RWPE2 (cell line): ENCODE data around the gene EDN3.

Experiments
- ATAC-seq: fragments of 200-7000 bp; cut with Tn5 transposase; 3 replicates; pipeline ENCODE4 v1.9.1; 2021; ENCODE audit warnings: low read depth
- DNase-seq: peaks from one replicate; pipeline ENCODE4 v3.0.0-alpha.2; 2020; ENCODE audit warnings: low spot score
- H3K27ac ChIP-seq: fragments of 450-650 bp; 2 replicates; pipeline ENCODE4 v1.5.1; 2017; ENCODE audit warnings: mild to moderate bottlenecking; ENCODE audit not compliant: poor library complexity, severe bottlenecking
- H3K27me3 ChIP-seq: fragments of 250-450 bp; sonication (Bioruptor Pico); 2 replicates; pipeline ENCODE4 v1.5.1; 2021; ENCODE audit warnings: mild to moderate bottlenecking, moderate library complexity; ENCODE audit not compliant: insufficient read depth, poor library complexity, severe bottlenecking
- H3K36me3 ChIP-seq: fragments of 250-450 bp; sonication (Bioruptor Pico); 2 replicates; pipeline ENCODE4 v1.5.1; 2020; ENCODE audit warnings: low read depth, mild to moderate bottlenecking, moderate library complexity
- H3K4me1 ChIP-seq: fragments of 250-450 bp; sonication (Bioruptor Pico); 2 replicates; pipeline ENCODE4 v1.5.1; 2021; ENCODE audit warnings: mild to moderate bottlenecking, moderate library complexity; ENCODE audit not compliant: insufficient read depth, poor library complexity, severe bottlenecking
- H3K4me3 ChIP-seq: fragments of 250-450 bp; sonication (Bioruptor Pico); 2 replicates; pipeline ENCODE4 v1.5.1; 2021; ENCODE audit warnings: mild to moderate bottlenecking, moderate library complexity; ENCODE audit not compliant: severe bottlenecking
- H3K9me3 ChIP-seq: fragments of 250-450 bp; sonication (Bioruptor Pico); 2 replicates; pipeline ENCODE4 v1.5.1; 2021; ENCODE audit warnings: mild to moderate bottlenecking, moderate library complexity; ENCODE audit not compliant: severe bottlenecking
- CTCF ChIP-seq: fragments of 450-650 bp; IDR thresholded peaks from one replicate; pipeline ENCODE4 v1.5.1; 2017; ENCODE audit warnings: mild to moderate bottlenecking, moderate library complexity; ENCODE audit not compliant: poor library complexity, severe bottlenecking

EDN3 gene

GRCh38 chr20:59350330-59351156 lies 50.1 kb downstream of the EDN3 start:
- Histone ChIP-seq H3K4me3 (no peak overlapping the region), H3K9me3 (no peaks in the 10 kb centered on the region), H3K27me3 (peaks cover 47% of the 10 kb centered on the region), H3K4me1 (no peaks in the 10 kb centered on the region), H3K36me3 (no peaks in the 10 kb centered on the region), H3K27ac (no peak overlapping the region)
- DNase-seq = no peak
- TF ChIP-seq CTCF = no peak
- no peak for ATAC-seq

- ATAC-seq (peak; percentile 67; the same call in 2 of the 3 replicates), DNase-seq (no peak)
- TF ChIP-seq CTCF = no peak
- H3K9me3 ChIP-seq = no peaks in the 10 kb centered on the region
- H3K27ac ChIP-seq = no peak overlapping the region
- no peak overlapping the region for H3K4me3 ChIP-seq
- no peaks in the 10 kb centered on the region for H3K4me1 ChIP-seq
- peaks cover 45% of the 10 kb centered on the region for H3K27me3 ChIP-seq
- H3K36me3 ChIP-seq = no peaks in the 10 kb centered on the region
These were observed 51.0 kb downstream of the EDN3 start for GRCh38 chr20:59351157-59352040.

GRCh38 chr20:59352541-59352940 lies 52.1 kb downstream of the EDN3 start:
- Histone ChIP-seq H3K4me1 (no peaks in the 10 kb centered on the region), H3K36me3 (no peaks in the 10 kb centered on the region), H3K4me3 (no peak overlapping the region), H3K27me3 (peaks cover 38% of the 10 kb centered on the region), H3K9me3 (no peaks in the 10 kb centered on the region), H3K27ac (no peak overlapping the region)
- no peak for ATAC-seq
- DNase-seq = no peak
- TF ChIP-seq CTCF = no peak

- peaks cover 38% of the 10 kb centered on the region for H3K27me3 ChIP-seq
- no peak for TF ChIP-seq CTCF
- no peak overlapping the region for H3K4me3 ChIP-seq
- H3K4me1 ChIP-seq = no peaks in the 10 kb centered on the region
- H3K36me3 ChIP-seq = no peaks in the 10 kb centered on the region
- H3K27ac ChIP-seq = no peak overlapping the region
- DNase-seq (no peak), ATAC-seq (no peak)
- H3K9me3 ChIP-seq = no peaks in the 10 kb centered on the region
These were observed 52.6 kb downstream of the EDN3 start for GRCh38 chr20:59352990-59353389.
